Mesendoderm (in vitro differentiated cells): Measurements from ENCODE around the gene GMDS.

ENCODE experiments used
- DNase-seq: peaks from one replicate; pipeline ENCODE4 v3.0.0; 2013
- H2AK5ac ChIP-seq: 2 replicates; pipeline ENCODE4 v1.6.1; 2013; ENCODE audit warnings: low read length, inconsistent platforms
- H2BK120ac ChIP-seq: 2 replicates; pipeline ENCODE4 v1.6.1; 2013; ENCODE audit warnings: low read depth, mild to moderate bottlenecking, low read length, moderate library complexity, mixed read lengths
- H2BK15ac ChIP-seq: replicated peaks from 2 replicates; pipeline ENCODE4 v1.6.1; 2013; ENCODE audit warnings: low read depth, mild to moderate bottlenecking, moderate library complexity
- H2BK5ac ChIP-seq: 2 replicates; pipeline ENCODE4 v1.6.1; 2013; ENCODE audit warnings: low read length, inconsistent platforms
- H3K18ac ChIP-seq: 2 replicates; pipeline ENCODE4 v1.6.1; 2013; ENCODE audit warnings: mild to moderate bottlenecking, low read length, mixed read lengths
- H3K23ac ChIP-seq: one replicate; pipeline ENCODE4 v1.6.1; 2013; ENCODE audit warnings: low read length
- H3K27ac ChIP-seq: 2 replicates; pipeline ENCODE4 v1.5.1; 2013; ENCODE audit warnings: low read depth, mild to moderate bottlenecking, inconsistent platforms, low read length, moderate library complexity
- H3K27me3 ChIP-seq: 2 replicates; pipeline ENCODE4 v1.6.1; 2013; ENCODE audit warnings: low read length, control low read depth, mild to moderate bottlenecking, inconsistent platforms; ENCODE audit not compliant: insufficient read depth, poor library complexity
- H3K36me3 ChIP-seq: 2 replicates; pipeline ENCODE4 v1.6.1; 2013; ENCODE audit warnings: low read length, inconsistent platforms; ENCODE audit not compliant: control insufficient read depth, insufficient read depth
- H3K4ac ChIP-seq: one replicate; pipeline ENCODE4 v1.6.1; 2013; ENCODE audit warnings: low read depth, mild to moderate bottlenecking, low read length, moderate library complexity
- H3K4me1 ChIP-seq: 2 replicates; pipeline ENCODE4 v1.6.1; 2013; ENCODE audit warnings: low read depth, low read length, inconsistent platforms; ENCODE audit not compliant: control insufficient read depth
- H3K4me2 ChIP-seq: 2 replicates; pipeline ENCODE4 v1.6.1; 2013; ENCODE audit warnings: low read length
- H3K4me3 ChIP-seq: 2 replicates; pipeline ENCODE4 v1.5.1; 2013; ENCODE audit warnings: mild to moderate bottlenecking, low read length
- H3K56ac ChIP-seq: one replicate; pipeline ENCODE4 v1.6.1; 2013; ENCODE audit warnings: low read length
- H3K79me1 ChIP-seq: 2 replicates; pipeline ENCODE4 v1.6.1; 2013; ENCODE audit warnings: low read length, inconsistent platforms
- H3K79me2 ChIP-seq: 2 replicates; pipeline ENCODE4 v1.6.1; 2013; ENCODE audit warnings: mild to moderate bottlenecking, low read length; ENCODE audit not compliant: control insufficient read depth, insufficient read depth
- H3K9ac ChIP-seq: 2 replicates; pipeline ENCODE4 v1.6.1; 2013; ENCODE audit warnings: low read length, inconsistent platforms
- H4K5ac ChIP-seq: one replicate; pipeline ENCODE4 v1.6.1; 2013; ENCODE audit warnings: low read length
- H4K8ac ChIP-seq: one replicate; pipeline ENCODE4 v1.6.1; 2013; ENCODE audit warnings: low read depth, mild to moderate bottlenecking, control low read depth, low read length, moderate library complexity
- WGBS: extraction: QIAGEN DNeasy Blood & Tissue Kit; methylation state at CpG from one replicate; pipeline ENCODE4 v1.1.7; 2013; ENCODE audit warnings: low lambda C conversion rate, missing lambda C conversion rate; ENCODE audit not compliant: insufficient coverage; ENCODE audit errors: extremely low coverage; 5-methylcytosine and 5-hydroxymethylcytosine counted together

The GMDS gene

DNA sequence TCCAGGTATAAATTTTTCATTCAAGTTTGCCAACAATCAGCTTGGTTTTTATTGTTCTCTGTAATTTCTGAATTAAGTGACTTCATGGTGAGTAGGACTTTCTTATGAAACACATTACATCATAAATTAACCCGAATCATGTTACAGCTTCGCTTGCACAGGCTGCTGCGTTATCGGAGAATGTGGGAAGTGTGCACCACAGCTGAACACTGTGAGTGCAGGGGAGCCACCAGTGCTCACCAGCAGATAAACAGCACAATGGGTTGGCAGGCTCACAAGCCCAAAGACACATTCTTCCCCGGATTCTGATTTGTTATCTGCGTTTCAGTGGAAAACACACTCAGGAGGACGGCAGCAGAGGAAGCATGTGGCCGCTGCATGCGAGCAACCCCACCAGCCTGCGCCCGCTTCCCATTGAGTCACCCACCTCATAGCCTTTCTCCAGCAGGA is 121.1 kb downstream of the GMDS start:
- no peak overlapping the region for H4K5ac ChIP-seq
- H3K27ac ChIP-seq = no peak overlapping the region
- H3K36me3 ChIP-seq = no peaks in the 10 kb centered on the region
- no peak overlapping the region for H3K9ac ChIP-seq
- H2BK15ac ChIP-seq = no peak overlapping the region
- no peak overlapping the region for H2AK5ac ChIP-seq
- H3K27me3 ChIP-seq = no peaks in the 10 kb centered on the region
- H3K56ac ChIP-seq = no peak overlapping the region
- no peak overlapping the region for H3K4me3 ChIP-seq
- H3K4me2 ChIP-seq = no peak overlapping the region
- H2BK120ac ChIP-seq = no peak overlapping the region
- H3K79me2 ChIP-seq = no peaks in the 10 kb centered on the region
- no peak for DNase-seq
- H4K8ac ChIP-seq = no peak overlapping the region
- H3K23ac ChIP-seq = no peak overlapping the region
- H3K18ac ChIP-seq = no peak overlapping the region
- no CpG with 5 or more reads among the region's 11 CpGs for WGBS
- no peaks in the 10 kb centered on the region for H3K4me1 ChIP-seq
- no peak overlapping the region for H3K4ac ChIP-seq
- no peaks in the 10 kb centered on the region for H3K79me1 ChIP-seq
- H2BK5ac ChIP-seq = no peak overlapping the region

DNA sequence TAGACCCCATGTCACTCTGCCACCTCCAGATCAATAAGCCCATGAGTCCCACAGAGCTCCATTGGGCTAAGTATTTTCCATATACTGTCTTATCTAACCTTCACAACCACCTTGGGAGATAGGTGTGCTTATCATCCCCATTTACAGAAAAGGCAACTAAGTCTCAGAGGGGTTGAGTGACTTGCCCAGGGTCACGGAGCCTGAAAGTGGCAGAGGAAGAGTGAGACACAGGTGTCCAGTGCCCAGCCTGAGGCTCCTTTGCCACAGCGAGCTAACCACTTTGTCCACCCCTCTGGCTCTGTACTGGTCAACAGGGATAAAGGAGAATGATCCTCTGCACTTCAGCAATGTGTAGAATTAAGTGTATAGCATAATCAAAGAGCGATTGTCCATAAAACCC is 124.5 kb downstream of the GMDS start:
- no peaks in the 10 kb centered on the region for H3K36me3 ChIP-seq
- H2BK15ac ChIP-seq = no peak overlapping the region
- no peak overlapping the region for H4K8ac ChIP-seq
- H3K79me2 ChIP-seq = no peaks in the 10 kb centered on the region
- H3K23ac ChIP-seq = no peak overlapping the region
- no peak overlapping the region for H3K4ac ChIP-seq
- no peaks in the 10 kb centered on the region for H3K27me3 ChIP-seq
- no peaks in the 10 kb centered on the region for H3K4me1 ChIP-seq
- no peak overlapping the region for H3K56ac ChIP-seq
- no peak overlapping the region for H3K27ac ChIP-seq
- no peak overlapping the region for H3K18ac ChIP-seq
- no peak overlapping the region for H4K5ac ChIP-seq
- no peak for DNase-seq
- H2BK5ac ChIP-seq = no peak overlapping the region
- H2BK120ac ChIP-seq = no peak overlapping the region
- H3K79me1 ChIP-seq = no peaks in the 10 kb centered on the region
- no peak overlapping the region for H2AK5ac ChIP-seq
- H3K9ac ChIP-seq = no peak overlapping the region
- no peak overlapping the region for H3K4me3 ChIP-seq
- WGBS = no CpG with 5 or more reads among the region's 3 CpGs
- no peak overlapping the region for H3K4me2 ChIP-seq

DNA sequence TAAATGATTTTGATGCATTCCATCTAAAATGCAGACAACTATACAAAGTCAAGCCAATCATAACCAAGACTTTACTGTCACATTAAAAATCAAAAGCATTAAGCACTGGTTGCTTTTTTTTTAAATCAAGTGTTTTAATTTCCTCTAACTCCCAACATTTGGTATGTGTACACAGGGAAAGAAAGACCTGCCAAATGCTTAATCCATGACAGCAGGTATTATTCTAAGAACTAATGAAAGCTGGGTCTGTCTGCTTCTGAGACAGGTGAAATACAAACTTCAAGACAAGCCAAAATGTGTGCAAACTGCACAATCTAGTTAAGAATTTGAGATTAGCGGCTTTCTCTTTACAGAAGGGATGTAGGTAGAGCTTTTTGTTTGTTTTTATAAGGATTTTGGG is 126.1 kb downstream of the GMDS start:
- H3K79me2 ChIP-seq = no peaks in the 10 kb centered on the region

DNA sequence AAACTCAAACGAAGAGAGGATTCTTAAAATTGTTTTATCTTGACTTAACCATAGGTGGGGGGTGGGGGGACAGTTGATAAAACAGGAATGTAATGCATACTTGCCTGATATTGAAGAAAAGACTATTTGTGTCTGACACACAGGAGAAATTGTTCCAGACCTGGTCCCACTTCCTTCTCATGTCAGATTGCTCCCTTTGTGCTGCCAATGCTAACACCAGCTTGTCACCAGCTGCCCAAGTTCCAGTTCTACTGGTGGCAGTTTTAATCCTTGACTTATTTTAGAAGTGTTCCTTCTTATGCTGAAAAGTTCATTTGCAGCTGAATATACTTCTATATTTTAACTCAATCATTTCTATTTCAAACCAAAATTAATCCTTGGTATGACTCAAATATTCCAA is 127.3 kb downstream of the GMDS start:
- Histone ChIP-seq H3K4me2 (no peak overlapping the region), H3K79me2 (no peaks in the 10 kb centered on the region), H3K9ac (no peak overlapping the region), H4K5ac (no peak overlapping the region), H3K36me3 (no peaks in the 10 kb centered on the region), H3K27me3 (no peaks in the 10 kb centered on the region), H3K27ac (no peak overlapping the region), H3K23ac (no peak overlapping the region), H3K56ac (no peak overlapping the region), H3K18ac (no peak overlapping the region), H2BK5ac (no peak overlapping the region), H3K4me3 (no peak overlapping the region), H3K79me1 (no peaks in the 10 kb centered on the region), H2BK15ac (no peak overlapping the region), H2BK120ac (no peak overlapping the region), H4K8ac (no peak overlapping the region), H2AK5ac (no peak overlapping the region), H3K4me1 (no peaks in the 10 kb centered on the region), H3K4ac (no peak overlapping the region)
- DNase-seq = no peak
- no CpG with 5 or more reads among the region's 1 CpG for WGBS

More for the DNA sequence above, 126.1 kb downstream of the GMDS start:
- Histone ChIP-seq H3K4me2 (no peak overlapping the region), H4K8ac (no peak overlapping the region), H3K4me1 (no peaks in the 10 kb centered on the region), H2AK5ac (no peak overlapping the region), H3K56ac (no peak overlapping the region), H2BK15ac (no peak overlapping the region), H3K9ac (no peak overlapping the region), H3K79me1 (no peaks in the 10 kb centered on the region), H3K27ac (no peak overlapping the region), H3K23ac (no peak overlapping the region), H3K4me3 (no peak overlapping the region), H3K4ac (no peak overlapping the region), H3K27me3 (no peaks in the 10 kb centered on the region), H3K18ac (no peak overlapping the region), H2BK120ac (no peak overlapping the region), H2BK5ac (no peak overlapping the region), H3K36me3 (no peaks in the 10 kb centered on the region), H4K5ac (no peak overlapping the region)
- DNase-seq = no peak
- 100% methylated on average over 1 of the region's 1 CpG for WGBS

DNA sequence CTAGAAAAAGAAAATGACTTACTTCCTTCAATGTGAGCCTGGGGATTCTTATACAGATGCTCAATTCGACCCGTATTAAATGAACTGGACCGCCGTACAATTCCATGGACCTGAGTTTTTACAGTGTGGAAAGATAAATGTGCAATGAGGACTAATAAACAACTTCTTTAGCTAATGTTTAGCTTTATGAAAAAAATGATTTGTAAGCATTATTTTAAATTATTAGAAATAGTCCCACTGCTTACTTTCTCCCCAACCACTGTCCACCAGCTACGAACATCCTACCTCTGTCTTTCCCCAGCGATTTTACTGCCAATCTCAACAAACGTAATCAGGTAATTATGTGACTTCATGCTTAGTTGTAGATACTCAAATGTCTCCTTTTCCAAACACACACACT is 128.0 kb downstream of the GMDS start:
- no peak overlapping the region for H4K8ac ChIP-seq
- no peak for DNase-seq
- H4K5ac ChIP-seq = no peak overlapping the region
- H2AK5ac ChIP-seq = no peak overlapping the region
- no peak overlapping the region for H3K27ac ChIP-seq
- H3K56ac ChIP-seq = no peak overlapping the region
- H3K4ac ChIP-seq = no peak overlapping the region
- H3K18ac ChIP-seq = no peak overlapping the region
- no peak overlapping the region for H3K23ac ChIP-seq
- no peaks in the 10 kb centered on the region for H3K36me3 ChIP-seq
- no peaks in the 10 kb centered on the region for H3K79me2 ChIP-seq
- H3K4me1 ChIP-seq = no peaks in the 10 kb centered on the region
- H3K9ac ChIP-seq = no peak overlapping the region
- no CpG with 5 or more reads among the region's 7 CpGs for WGBS
- no peak overlapping the region for H2BK120ac ChIP-seq
- no peaks in the 10 kb centered on the region for H3K27me3 ChIP-seq
- no peak overlapping the region for H2BK5ac ChIP-seq
- no peaks in the 10 kb centered on the region for H3K79me1 ChIP-seq
- H3K4me3 ChIP-seq = no peak overlapping the region
- H2BK15ac ChIP-seq = no peak overlapping the region
- H3K4me2 ChIP-seq = no peak overlapping the region

DNA sequence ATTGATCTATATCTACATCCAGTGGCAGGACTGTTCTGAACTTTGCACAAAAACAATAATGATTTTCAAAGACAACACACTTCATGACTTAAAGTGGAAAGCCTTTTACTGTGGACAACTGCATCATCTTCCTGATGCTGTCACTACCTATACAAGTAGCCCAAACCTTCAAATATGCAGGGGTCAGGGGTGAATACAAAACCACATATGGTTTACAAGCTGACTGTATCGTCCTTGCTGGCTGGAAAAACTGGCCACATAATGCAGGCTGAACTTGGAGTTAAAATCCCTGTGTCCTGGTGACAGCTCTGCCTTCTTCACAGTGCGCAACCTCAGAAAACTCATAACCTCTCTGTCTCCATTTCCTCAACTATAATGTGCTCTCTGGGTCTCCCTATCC is 128.9 kb downstream of the GMDS start:
- no peak overlapping the region for H3K18ac ChIP-seq
- no peaks in the 10 kb centered on the region for H3K79me2 ChIP-seq
- no peaks in the 10 kb centered on the region for H3K4me1 ChIP-seq
- no peak overlapping the region for H4K8ac ChIP-seq
- H3K27me3 ChIP-seq = no peaks in the 10 kb centered on the region
- no peaks in the 10 kb centered on the region for H3K36me3 ChIP-seq
- no peak overlapping the region for H3K23ac ChIP-seq
- H3K56ac ChIP-seq = no peak overlapping the region
- H3K9ac ChIP-seq = no peak overlapping the region
- no peak overlapping the region for H3K4ac ChIP-seq
- no peak overlapping the region for H2BK120ac ChIP-seq
- H2BK5ac ChIP-seq = no peak overlapping the region
- no peak for DNase-seq
- no peak overlapping the region for H3K4me3 ChIP-seq
- H2AK5ac ChIP-seq = no peak overlapping the region
- WGBS = no CpG with 5 or more reads among the region's 2 CpGs
- no peak overlapping the region for H3K27ac ChIP-seq
- no peaks in the 10 kb centered on the region for H3K79me1 ChIP-seq
- no peak overlapping the region for H2BK15ac ChIP-seq
- no peak overlapping the region for H4K5ac ChIP-seq
- H3K4me2 ChIP-seq = no peak overlapping the region
